ENCODE measurements around the gene ADAM15. TPM values are rescaled to one million over a fixed set of nuclear protein-coding genes. Genes with fewer than 3 reads are reported as not detected.

Gene ADAM15
- polyA plus RNA-seq, 1 of the 3 experiments (the other 2 are of a cell fraction), result 60.1 TPM

GRCh38 chr1:155030243-155030795 lies 20.8 kb upstream of the ADAM15 start:
- Histone ChIP-seq H3K9ac (no peak overlapping the region), H3K79me2 (ENCODE audit: insufficient read depth) (no peaks in the 10 kb centered on the region), H3K36me3 (replicated peaks in 1 of 2; ENCODE audit: control insufficient read depth in 1 of 2, insufficient read depth in 2 of 2, low read length in 1 of 2) (no peaks in the 10 kb centered on the region), H3K27ac (ENCODE audit: low read depth in 2 of 2, low read length in 1 of 2) (no peak overlapping the region), H3K4me3 (ENCODE audit: low read depth in 2 of 2, low read length in 1 of 2) (no peak overlapping the region), H3K4me2 (no peak overlapping the region), H3K27me3 (ENCODE audit: insufficient read depth) (no peaks in the 10 kb centered on the region), H4K20me1 (ENCODE audit: insufficient read depth) (no peaks in the 10 kb centered on the region), H3K9me2 (no peaks in the 10 kb centered on the region), H3F3A (replicated peaks; ENCODE audit: insufficient read depth) (no peaks in the 10 kb centered on the region), H2AFZ (ENCODE audit: low read depth) (no peak overlapping the region), H3K9me3 (no peaks in the 10 kb centered on the region), H3K4me1 (ENCODE audit: control insufficient read depth in 1 of 2, insufficient read depth in 2 of 2, low read depth in 1 of 2, low read length in 1 of 2) (no peaks in the 10 kb centered on the region)
- CTCF ChIA-PET, result interaction anchor here (1.5 to 26.0 kb wide), 4 partner anchors 13 to 37 kb away, joined by 3 to 573 read pairs (median 10); partner anchors contain the start of genes EFNA3 and EFNA4
- TF ChIP-seq TCF12 (IDR thresholded peaks at IDR 0.05) (no peak), POLR2AphosphoS5 (IDR thresholded peaks at IDR 0.05; ENCODE audit: low read depth, low read length) (no peak), TEAD4 (IDR thresholded peaks at IDR 0.05; ENCODE audit: borderline replicate concordance, insufficient read depth) (no peak), SIN3A (IDR thresholded peaks at IDR 0.05; ENCODE audit: borderline replicate concordance, low read depth, low read length) (no peak), ELF1 (IDR thresholded peaks at IDR 0.05) (no peak), EZH2phosphoT487 (IDR thresholded peaks at IDR 0.05; ENCODE audit: borderline replicate concordance, low read depth) (no peak), JUND (IDR thresholded peaks at IDR 0.05) (no peak), CTCF (IDR thresholded peaks at IDR 0.05) (no peak)
- DNase-seq, result no peak
- POLR2A ChIA-PET, result interaction anchor here (0.5 kb wide), 1 partner anchor 1114 kb away, joined by 4 read pairs; no protein-coding TSS in a partner anchor
- WGBS (ENCODE audit: low lambda C conversion rate), result 88% methylated on average over 15 of the region's 15 CpGs

GRCh38 chr1:155030899-155031298 lies 20.2 kb upstream of the ADAM15 start:
- Histone ChIP-seq H3K36me3 (replicated peaks in 1 of 2; ENCODE audit: control insufficient read depth in 1 of 2, insufficient read depth in 2 of 2, low read length in 1 of 2) (no peaks in the 10 kb centered on the region), H3K9ac (no peak overlapping the region), H3K4me1 (ENCODE audit: control insufficient read depth in 1 of 2, insufficient read depth in 2 of 2, low read depth in 1 of 2, low read length in 1 of 2) (no peaks in the 10 kb centered on the region), H3K4me2 (no peak overlapping the region), H4K20me1 (ENCODE audit: insufficient read depth) (no peaks in the 10 kb centered on the region), H3K9me3 (no peaks in the 10 kb centered on the region), H3F3A (replicated peaks; ENCODE audit: insufficient read depth) (no peaks in the 10 kb centered on the region), H3K9me2 (no peaks in the 10 kb centered on the region), H3K27ac (ENCODE audit: low read depth in 2 of 2, low read length in 1 of 2) (no peak overlapping the region), H3K4me3 (ENCODE audit: low read depth in 2 of 2, low read length in 1 of 2) (no peak overlapping the region), H3K27me3 (ENCODE audit: insufficient read depth) (no peaks in the 10 kb centered on the region), H2AFZ (ENCODE audit: low read depth) (no peak overlapping the region), H3K79me2 (ENCODE audit: insufficient read depth) (no peaks in the 10 kb centered on the region)
- POLR2A ChIA-PET, result no interaction called here
- TF ChIP-seq FOXJ3 (CRISPR knock-in tag; IDR thresholded peaks at IDR 0.05), result no peak
- 70% methylated on average over 7 of the region's 11 CpGs for WGBS (ENCODE audit: low lambda C conversion rate)
- CTCF ChIA-PET, result interaction anchor here (0.9 to 26.0 kb wide), 5 partner anchors 13 to 37 kb away, joined by 3 to 573 read pairs (median 12); partner anchors contain the start of genes EFNA3 and EFNA4
- DNase-seq, result no peak

GRCh38 chr1:155032886-155033285 lies 18.2 kb upstream of the ADAM15 start:
- POLR2A ChIA-PET, result interaction anchor here (0.6 kb wide), 1 partner anchor 1229 kb away, joined by 3 read pairs; no protein-coding TSS in a partner anchor
- CTCF ChIA-PET, result interaction anchor here (0.9 to 26.0 kb wide), 6 partner anchors 11 to 59 kb away, joined by 3 to 573 read pairs (median 10); partner anchors contain the start of genes EFNA3 and EFNA4
- TF ChIP-seq MEF2A (IDR thresholded peaks at IDR 0.05; ENCODE audit: borderline replicate concordance, low read depth) (no peak), JUND (IDR thresholded peaks at IDR 0.05) (no peak), IRF3 (IDR thresholded peaks at IDR 0.05; ENCODE audit: low read depth, low read length) (no peak), ZBTB33 (IDR thresholded peaks at IDR 0.05; ENCODE audit: borderline replicate concordance, low read depth) (no peak), CTCF (IDR thresholded peaks at IDR 0.05) (no peak), SMC3 (IDR thresholded peaks at IDR 0.05; ENCODE audit: low read depth, low read length) (no peak)

More at GRCh38 chr1:155032886-155033285, 18.2 kb upstream of the ADAM15 start:
- H3K4me1 ChIP-seq (ENCODE audit: control insufficient read depth in 1 of 2, insufficient read depth in 2 of 2, low read depth in 1 of 2, low read length in 1 of 2), result no peaks in the 10 kb centered on the region
- no peak for DNase-seq
- H3K9ac ChIP-seq, result no peak overlapping the region
- H3F3A ChIP-seq (replicated peaks; ENCODE audit: insufficient read depth), result no peaks in the 10 kb centered on the region
- H3K4me2 ChIP-seq, result no peak overlapping the region
- no peak overlapping the region for H2AFZ ChIP-seq (ENCODE audit: low read depth)
- no peaks in the 10 kb centered on the region for H3K36me3 ChIP-seq (replicated peaks in 1 of 2; ENCODE audit: control insufficient read depth in 1 of 2, insufficient read depth in 2 of 2, low read length in 1 of 2)
- H3K79me2 ChIP-seq (ENCODE audit: insufficient read depth), result no peaks in the 10 kb centered on the region
- H3K27me3 ChIP-seq (ENCODE audit: insufficient read depth), result no peaks in the 10 kb centered on the region
- 70% methylated on average over 8 of the region's 12 CpGs for WGBS (ENCODE audit: low lambda C conversion rate)
- H3K27ac ChIP-seq (ENCODE audit: low read depth in 2 of 2, low read length in 1 of 2), result no peak overlapping the region
- H3K9me2 ChIP-seq, result no peaks in the 10 kb centered on the region
- H3K9me3 ChIP-seq, result no peaks in the 10 kb centered on the region
- H3K4me3 ChIP-seq (ENCODE audit: low read depth in 2 of 2, low read length in 1 of 2), result no peak overlapping the region
- H4K20me1 ChIP-seq (ENCODE audit: insufficient read depth), result no peaks in the 10 kb centered on the region

All from SK-N-SH (cell line).